ENCODE results near the gene IGLL1. TPM values are rescaled to one million over a fixed set of nuclear protein-coding genes. Genes with fewer than 3 reads are reported as not detected.
"Not testable (repeated sequence)": the region's sequence is repeated elsewhere in the genome, so short reads cannot be mapped to it uniquely, and the experiment has no call there.

IGLL1 gene
- total RNA-seq, 4 donors from 2014 or later, result not detected

DNA sequence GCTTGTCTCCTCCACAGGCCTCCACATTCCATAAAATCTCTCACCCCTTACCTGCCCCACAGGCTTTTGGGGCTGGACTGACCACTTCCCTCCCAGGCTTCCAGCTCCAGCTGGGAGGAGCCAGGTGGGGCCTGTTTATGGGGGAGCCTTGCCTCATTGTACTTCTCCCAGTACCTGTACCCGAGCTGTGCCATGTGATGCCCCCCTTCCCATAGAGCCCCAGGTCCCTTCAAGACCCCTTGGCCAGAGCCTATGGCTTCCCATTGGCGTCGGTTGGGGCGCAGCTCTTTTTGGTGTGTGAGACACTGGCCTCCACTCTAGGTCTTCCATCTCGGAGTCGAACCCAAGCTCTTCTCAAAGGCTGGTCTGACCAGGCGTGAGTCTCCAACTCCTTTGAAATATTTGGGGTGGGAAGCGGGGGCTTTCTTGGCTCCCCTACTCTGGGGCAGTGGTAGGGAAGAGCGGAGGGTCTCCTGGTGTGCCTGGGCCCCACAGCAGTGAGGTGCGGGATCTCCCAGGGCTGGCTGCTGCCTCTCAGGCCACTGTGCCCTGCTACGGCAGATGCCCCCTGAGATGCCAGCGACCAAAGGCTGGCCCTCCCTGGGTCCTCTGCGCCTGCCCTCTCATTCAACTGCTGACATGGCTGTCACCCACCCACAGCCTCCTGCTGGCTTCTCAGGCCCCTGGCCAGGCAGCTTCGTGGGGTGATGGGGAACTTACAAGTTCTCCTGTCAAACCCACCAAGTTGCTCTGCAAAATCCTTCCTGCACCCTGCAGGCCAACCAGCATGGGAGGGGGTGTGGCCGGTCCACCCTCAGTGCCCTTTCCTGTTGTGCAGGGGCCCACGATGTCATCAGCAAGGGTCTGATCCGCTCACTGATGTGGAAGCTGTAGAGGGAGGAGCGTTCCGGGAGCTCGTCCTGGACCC is 26.4 kb upstream of the IGLL1 start:
- WGBS, 2 donors, result 84 to 87% methylated on average over 2 to 20 of the region's 20 CpGs
- H3K27me3 ChIP-seq, result no peaks in the 10 kb centered on the region
- no peaks in the 10 kb centered on the region for H3K4me1 ChIP-seq
- TF ChIP-seq POLR2A (IDR thresholded peaks at IDR 0.05), result no peak
- TF ChIP-seq, protein P1, sequence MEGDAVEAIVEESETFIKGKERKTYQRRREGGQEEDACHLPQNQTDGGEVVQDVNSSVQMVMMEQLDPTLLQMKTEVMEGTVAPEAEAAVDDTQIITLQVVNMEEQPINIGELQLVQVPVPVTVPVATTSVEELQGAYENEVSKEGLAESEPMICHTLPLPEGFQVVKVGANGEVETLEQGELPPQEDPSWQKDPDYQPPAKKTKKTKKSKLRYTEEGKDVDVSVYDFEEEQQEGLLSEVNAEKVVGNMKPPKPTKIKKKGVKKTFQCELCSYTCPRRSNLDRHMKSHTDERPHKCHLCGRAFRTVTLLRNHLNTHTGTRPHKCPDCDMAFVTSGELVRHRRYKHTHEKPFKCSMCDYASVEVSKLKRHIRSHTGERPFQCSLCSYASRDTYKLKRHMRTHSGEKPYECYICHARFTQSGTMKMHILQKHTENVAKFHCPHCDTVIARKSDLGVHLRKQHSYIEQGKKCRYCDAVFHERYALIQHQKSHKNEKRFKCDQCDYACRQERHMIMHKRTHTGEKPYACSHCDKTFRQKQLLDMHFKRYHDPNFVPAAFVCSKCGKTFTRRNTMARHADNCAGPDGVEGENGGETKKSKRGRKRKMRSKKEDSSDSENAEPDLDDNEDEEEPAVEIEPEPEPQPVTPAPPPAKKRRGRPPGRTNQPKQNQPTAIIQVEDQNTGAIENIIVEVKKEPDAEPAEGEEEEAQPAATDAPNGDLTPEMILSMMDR (IDR thresholded peaks at IDR 0.05), result no peak
- H3K4me3 ChIP-seq (replicated peaks in 1 of 3), result no peak overlapping the region
- intact Hi-C loops (cut with DNase I), result no loop called here
- H3K9me3 ChIP-seq, result no peaks in the 10 kb centered on the region
- H3K27ac ChIP-seq, result no peak overlapping the region
- DNase-seq, result no peak
- H3K36me3 ChIP-seq, result no peaks in the 10 kb centered on the region

DNA sequence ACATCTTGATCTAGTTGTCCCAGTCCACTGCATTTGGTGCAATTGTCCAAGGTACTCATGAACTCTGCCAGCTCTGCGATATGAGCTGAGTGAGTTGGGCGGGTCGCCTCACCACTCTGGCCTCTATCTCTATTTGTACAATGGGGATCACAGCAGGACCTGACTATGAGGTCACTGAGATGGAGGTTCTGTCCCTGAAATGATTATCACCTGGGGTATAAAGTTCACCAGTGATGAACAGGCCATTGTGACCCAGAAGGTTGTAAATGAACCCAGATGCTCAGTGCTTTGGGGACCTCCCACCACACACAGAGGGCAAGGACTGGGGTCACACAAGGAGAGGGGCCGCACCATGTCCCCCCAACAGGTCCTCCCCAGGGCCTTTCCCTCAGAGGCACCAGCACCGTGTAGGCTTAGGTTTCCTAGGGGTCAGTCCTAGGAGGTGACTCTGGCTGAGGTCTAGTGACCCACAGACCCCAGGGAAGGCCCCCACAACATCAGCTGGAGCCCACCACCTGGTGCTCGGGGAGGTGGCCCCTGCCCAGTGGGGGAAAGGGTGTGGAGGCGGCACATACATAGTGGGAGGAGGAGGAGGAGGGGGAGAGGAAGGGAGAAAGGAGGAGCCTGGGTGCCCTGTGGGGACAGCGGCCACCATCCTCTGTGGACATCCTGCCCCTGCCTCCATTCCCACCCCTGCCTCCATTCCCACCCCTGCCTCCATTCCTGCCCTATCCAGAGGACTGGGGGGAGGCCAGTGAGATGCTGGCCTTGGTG is 25.0 kb upstream of the IGLL1 start:
- H3K27ac ChIP-seq, result no peak overlapping the region
- 88 to 92% methylated on average over 6 to 7 of the region's 8 CpGs for WGBS, 2 donors
- no peaks in the 10 kb centered on the region for H3K27me3 ChIP-seq
- no peaks in the 10 kb centered on the region for H3K9me3 ChIP-seq
- no peak overlapping the region for H3K4me3 ChIP-seq (replicated peaks in 1 of 3)
- DNase-seq, result no peak
- no peaks in the 10 kb centered on the region for H3K4me1 ChIP-seq
- intact Hi-C loops (cut with DNase I), result no loop called here
- no peak for TF ChIP-seq POLR2A (IDR thresholded peaks at IDR 0.05)
- TF ChIP-seq, protein P1 (IDR thresholded peaks at IDR 0.05), result no peak
- no peaks in the 10 kb centered on the region for H3K36me3 ChIP-seq

DNA sequence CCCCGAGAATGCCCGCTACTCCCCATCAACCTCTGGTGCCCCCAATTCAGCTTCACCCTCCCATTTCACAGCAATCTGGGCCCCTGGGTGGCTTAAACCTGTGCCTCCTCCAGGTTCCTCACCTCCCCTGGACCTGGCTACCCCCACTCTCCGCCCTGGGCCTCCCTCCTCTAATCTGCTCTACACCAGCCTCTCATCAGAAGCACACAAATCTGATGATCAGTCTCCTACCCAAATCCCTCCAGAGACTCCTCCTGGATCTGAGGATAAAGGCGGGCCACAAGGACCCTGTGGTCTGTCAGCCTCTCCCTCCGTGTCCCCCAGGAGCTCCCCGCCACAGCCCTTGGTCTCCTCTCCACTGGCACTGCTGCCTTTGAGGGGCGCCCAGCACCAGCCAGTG is 23.2 kb upstream of the IGLL1 start:
- no peak for TF ChIP-seq POLR2A (IDR thresholded peaks at IDR 0.05)
- no peaks in the 10 kb centered on the region for H3K27me3 ChIP-seq
- H3K36me3 ChIP-seq, result no peaks in the 10 kb centered on the region
- no peak overlapping the region for H3K27ac ChIP-seq
- DNase-seq, result no peak
- no peak overlapping the region for H3K4me3 ChIP-seq (replicated peaks in 1 of 3)
- intact Hi-C loops (cut with DNase I), result no loop called here
- H3K4me1 ChIP-seq, result no peaks in the 10 kb centered on the region
- H3K9me3 ChIP-seq, result no peaks in the 10 kb centered on the region
- WGBS, 2 donors, result 80 to 84% methylated on average over 6 to 7 of the region's 7 CpGs

DNA sequence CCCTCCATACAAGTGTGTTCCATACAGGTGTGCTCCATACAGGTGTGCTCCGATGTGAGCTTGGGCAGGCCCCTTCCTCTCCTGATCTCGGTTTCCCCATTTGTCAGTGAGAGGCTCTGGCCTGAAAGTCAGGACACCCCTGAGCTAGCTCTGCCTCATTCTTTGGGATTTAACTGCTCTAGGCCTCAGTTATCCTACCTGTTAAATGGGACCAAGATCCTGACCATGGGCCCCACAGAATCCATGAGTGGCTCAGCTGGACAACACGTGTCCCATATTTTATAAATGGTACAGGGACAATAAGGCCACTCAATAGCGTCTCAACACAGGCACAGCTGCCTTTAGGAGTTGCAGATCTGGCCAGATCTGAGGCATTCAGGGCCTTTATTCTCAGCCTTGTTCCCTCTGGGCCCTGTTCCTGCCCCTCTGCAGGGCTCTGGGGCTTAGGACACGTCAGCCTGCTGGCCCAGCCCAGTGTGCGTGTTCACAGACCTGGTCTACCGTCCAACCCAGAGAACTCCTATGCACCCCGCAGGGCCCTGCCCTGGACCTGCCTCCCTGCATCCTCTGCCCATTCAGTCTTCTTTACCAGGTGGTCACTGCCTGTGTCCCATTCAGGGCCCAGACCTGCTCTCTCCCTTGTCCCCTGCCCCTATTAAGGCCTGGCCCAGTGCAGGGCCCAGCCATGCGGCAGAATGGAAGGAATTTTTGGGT is 18.9 kb upstream of the IGLL1 start:
- TF ChIP-seq, protein P1 (IDR thresholded peaks at IDR 0.05), result no peak
- no peak for TF ChIP-seq POLR2A (IDR thresholded peaks at IDR 0.05)
- Histone ChIP-seq H3K36me3 (no peaks in the 10 kb centered on the region), H3K4me1 (no peaks in the 10 kb centered on the region), H3K27me3 (no peaks in the 10 kb centered on the region), H3K9me3 (no peaks in the 10 kb centered on the region), H3K27ac (no peak overlapping the region), H3K4me3 (replicated peaks in 1 of 3) (no peak overlapping the region)
- no peak for DNase-seq
- intact Hi-C loops (cut with DNase I), result no loop called here
- 94 to 98% methylated on average over 8 to 9 of the region's 9 CpGs for WGBS, 2 donors

DNA sequence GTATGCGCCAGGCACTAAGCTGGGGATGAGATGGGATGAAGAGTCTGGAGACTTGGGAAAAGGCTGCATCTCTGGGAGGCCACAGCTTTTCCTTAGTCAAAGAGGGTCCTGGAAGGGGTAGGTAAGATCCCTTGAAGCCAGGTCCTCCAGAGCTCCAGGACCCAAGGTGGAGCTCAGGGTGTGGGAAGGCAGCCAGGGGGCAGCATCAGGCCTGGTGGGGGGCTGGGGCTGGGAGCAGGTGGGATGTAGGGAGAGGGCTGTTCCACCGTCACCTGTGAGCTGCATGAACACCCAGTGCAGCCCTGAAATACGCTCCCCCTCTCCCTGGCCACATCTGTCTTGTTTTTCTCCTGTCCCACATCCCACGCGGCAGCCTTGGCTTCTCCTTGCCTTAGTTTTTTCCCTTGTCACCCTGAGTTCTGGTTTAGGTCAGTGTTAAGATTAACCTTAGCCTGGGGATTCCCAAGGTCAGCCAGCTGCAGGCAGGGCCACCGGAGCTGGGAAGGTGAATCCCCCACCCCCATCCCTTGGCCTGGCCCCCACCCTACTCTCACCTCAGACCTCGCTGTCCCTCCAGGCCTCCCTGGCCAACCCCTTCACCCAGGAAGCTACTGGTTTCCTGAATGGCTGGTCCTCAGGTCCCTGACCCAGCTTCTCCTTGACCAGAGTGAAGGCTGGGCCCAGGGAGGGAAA is 17.6 kb upstream of the IGLL1 start:
- H3K27ac ChIP-seq; H3K9me3 ChIP-seq; H3K36me3 ChIP-seq; H3K27me3 ChIP-seq; H3K4me1 ChIP-seq; DNase-seq; H3K4me3 ChIP-seq (replicated peaks in 1 of 3); intact Hi-C loops (cut with DNase I): not testable (repeated sequence)
- WGBS, 2 donors, result 83 to 92% methylated on average over 5 of the region's 7 CpGs

DNA sequence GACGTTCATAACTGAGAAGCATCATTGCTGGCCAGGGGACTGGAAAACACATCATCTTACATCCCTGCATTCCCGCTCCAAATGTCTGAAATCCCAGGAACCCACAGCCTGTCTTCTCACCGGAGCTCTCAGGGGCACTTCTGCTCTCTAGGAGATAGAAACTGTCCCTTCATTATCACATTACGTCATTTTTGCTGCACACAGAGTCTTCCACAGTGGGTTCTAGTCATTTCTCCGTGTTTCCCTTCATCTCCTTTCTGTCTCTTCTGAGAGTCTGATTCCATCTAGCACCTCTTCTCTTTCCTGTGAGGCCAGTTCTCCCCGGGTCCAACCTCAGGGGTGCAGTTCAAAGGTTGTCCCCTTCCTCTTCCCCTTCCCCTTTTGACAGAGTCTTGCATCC is 15.8 kb upstream of the IGLL1 start:
- DNase-seq; H3K36me3 ChIP-seq; intact Hi-C loops (cut with DNase I); H3K27ac ChIP-seq; H3K27me3 ChIP-seq; H3K9me3 ChIP-seq; H3K4me1 ChIP-seq; H3K4me3 ChIP-seq (replicated peaks in 1 of 3): not testable (repeated sequence)
- 46 to 57% methylated on average over 6 of the region's 6 CpGs for WGBS, 2 donors

All from thyroid gland (tissue), 4 donors.